ENCODE measurements around the gene CAMTA1. TPM values are rescaled to one million over a fixed set of nuclear protein-coding genes. Genes with fewer than 3 reads are reported as not detected.

The CAMTA1 gene
- total RNA-seq, 1 experiment from 2014 or later = 85.2 TPM

- no peaks in the 10 kb centered on the region for H3K36me3 ChIP-seq (ENCODE audit: insufficient read depth, low read length, poor library complexity, severe bottlenecking)
- no peaks in the 10 kb centered on the region for H3K27me3 ChIP-seq (replicated peaks; ENCODE audit: insufficient read depth, low read depth, low read length, poor library complexity)
- DNase-seq (ENCODE audit: low spot score) = no peak
- POLR2A ChIA-PET (ENCODE audit: low non-redundant PET) = no interaction called here
- H3K4me3 ChIP-seq (ENCODE audit: low read depth, low read length, poor library complexity, severe bottlenecking) = no peak overlapping the region
- H3K9me3 ChIP-seq (ENCODE audit: low read depth, low read length, poor library complexity, severe bottlenecking) = no peaks in the 10 kb centered on the region
- intact Hi-C loops (cut with micrococcal nuclease; ENCODE audit: unreplicated experiment) = loop anchor here (10.0 kb wide), 1 partner anchor 169 kb away; no protein-coding TSS in a partner anchor
- BruUV-seq (replicated peaks) = no TSS peak
- H3K4me1 ChIP-seq (ENCODE audit: insufficient read depth, low read length, poor library complexity, severe bottlenecking) = no peaks in the 10 kb centered on the region
- no peak overlapping the region for H3K27ac ChIP-seq (ENCODE audit: low read depth, low read length, poor library complexity, severe bottlenecking)
- TF ChIP-seq EZH2 (IDR thresholded peaks at IDR 0.05; ENCODE audit: borderline replicate concordance, low read depth, low read length, poor library complexity, severe bottlenecking) (no peak), CTCF (conservative IDR thresholded peaks at IDR 0.05; ENCODE audit: low read depth, low read length) (no peak)
- CTCF ChIA-PET = no interaction called here
Observed at GRCh38 chr1:6893388-6893787, 108.1 kb downstream of the CAMTA1 start.

- Histone ChIP-seq H3K36me3 (ENCODE audit: insufficient read depth, low read length, poor library complexity, severe bottlenecking) (no peaks in the 10 kb centered on the region), H3K27ac (ENCODE audit: low read depth, low read length, poor library complexity, severe bottlenecking) (no peak overlapping the region), H3K4me1 (ENCODE audit: insufficient read depth, low read length, poor library complexity, severe bottlenecking) (no peaks in the 10 kb centered on the region), H3K9me3 (ENCODE audit: low read depth, low read length, poor library complexity, severe bottlenecking) (no peaks in the 10 kb centered on the region), H3K27me3 (replicated peaks; ENCODE audit: insufficient read depth, low read depth, low read length, poor library complexity) (no peaks in the 10 kb centered on the region), H3K4me3 (ENCODE audit: low read depth, low read length, poor library complexity, severe bottlenecking) (no peak overlapping the region)
- POLR2A ChIA-PET (ENCODE audit: low non-redundant PET) = no interaction called here
- intact Hi-C loops (cut with micrococcal nuclease; ENCODE audit: unreplicated experiment) = loop anchor here (10.0 kb wide), 1 partner anchor 172 kb away; no protein-coding TSS in a partner anchor
- no TSS peak for BruUV-seq (replicated peaks)
- DNase-seq (ENCODE audit: low spot score) = no peak
- TF ChIP-seq CTCF (conservative IDR thresholded peaks at IDR 0.05; ENCODE audit: low read depth, low read length) = no peak
- no peak for TF ChIP-seq EZH2 (IDR thresholded peaks at IDR 0.05; ENCODE audit: borderline replicate concordance, low read depth, low read length, poor library complexity, severe bottlenecking)
- CTCF ChIA-PET = no interaction called here
Observed at GRCh38 chr1:6897138-6897537, 111.9 kb downstream of the CAMTA1 start.

GRCh38 chr1:6898974-6899539, 113.8 kb downstream of the CAMTA1 start:
- BruUV-seq (replicated peaks) = no TSS peak
- CTCF ChIA-PET = no interaction called here
- no peak overlapping the region for H3K4me3 ChIP-seq (ENCODE audit: low read depth, low read length, poor library complexity, severe bottlenecking)
- TF ChIP-seq EZH2 (IDR thresholded peaks at IDR 0.05; ENCODE audit: borderline replicate concordance, low read depth, low read length, poor library complexity, severe bottlenecking) = no peak
- no peak for TF ChIP-seq CTCF (conservative IDR thresholded peaks at IDR 0.05; ENCODE audit: low read depth, low read length)
- intact Hi-C loops (cut with micrococcal nuclease; ENCODE audit: unreplicated experiment) = loop anchor here (10.0 kb wide), 1 partner anchor 174 kb away; no protein-coding TSS in a partner anchor
- POLR2A ChIA-PET (ENCODE audit: low non-redundant PET) = no interaction called here
- no peak for DNase-seq (ENCODE audit: low spot score)
- no peak overlapping the region for H3K27ac ChIP-seq (ENCODE audit: low read depth, low read length, poor library complexity, severe bottlenecking)
- H3K27me3 ChIP-seq (replicated peaks; ENCODE audit: insufficient read depth, low read depth, low read length, poor library complexity) = no peaks in the 10 kb centered on the region
- H3K9me3 ChIP-seq (ENCODE audit: low read depth, low read length, poor library complexity, severe bottlenecking) = no peaks in the 10 kb centered on the region
- no peaks in the 10 kb centered on the region for H3K36me3 ChIP-seq (ENCODE audit: insufficient read depth, low read length, poor library complexity, severe bottlenecking)
- H3K4me1 ChIP-seq (ENCODE audit: insufficient read depth, low read length, poor library complexity, severe bottlenecking) = no peaks in the 10 kb centered on the region

Data from A673 (cell line).